Measurements from ENCODE around the gene AFMID. TPM values are rescaled to one million over a fixed set of nuclear protein-coding genes. Genes with fewer than 3 reads are reported as not detected.

Gene AFMID
- 50.3 and 65.5 TPM in 2 replicates for total RNA-seq

GRCh38 chr17:78186692-78187595 is at the start of gene AFMID, which contains the start of gene TK1:
Gene AFMID (plus strand): TSS chr17:78187362. CDS start chr17:78187371, 9 bp downstream.
Gene TK1 (minus strand): TSS chr17:78187052. CDS start chr17:78186994, 58 bp downstream.

GRCh38 chr17:78168242-78168902 is 18.8 kb upstream of the AFMID start, which contains the start of gene SYNGR2:
Gene SYNGR2 (plus strand): TSS chr17:78168581. CDS start chr17:78168617, 36 bp downstream.

GRCh38 chr17:78214016-78214705 is 27.0 kb downstream of the AFMID start, which contains the start of gene BIRC5:
Gene BIRC5 (plus strand): TSS chr17:78214253. CDS start chr17:78214317, 64 bp downstream.

GRCh38 chr17:78230996-78231935 is 44.1 kb downstream of the AFMID start, which contains the start of gene TMEM235:
Gene TMEM235 (plus strand): TSS chr17:78231631. CDS start chr17:78232024, 393 bp downstream.

Other genes with a start within 250 kb of the AFMID start
- 2.6 and 4.3 TPM in 2 replicates for gene TNRC6C, start 228.7 kb upstream of the AFMID start, total RNA-seq
- gene TMC6, start 58.6 kb upstream of the AFMID start, total RNA-seq, result 35.1 and 42.7 TPM in 2 replicates
- gene TMC8, start 56.6 kb upstream of the AFMID start, total RNA-seq, result under 0.01 and 0.76 TPM in 2 replicates
- not detected in 2 replicates for gene C17orf99, start 41.0 kb upstream of the AFMID start, total RNA-seq
- gene SYNGR2, start 18.8 kb upstream of the AFMID start, total RNA-seq, result 27.6 and 28.3 TPM in 2 replicates
- 121 and 148 TPM in 2 replicates for gene TK1, start 310 bp upstream of the AFMID start, total RNA-seq
- gene BIRC5, start 26.9 kb downstream of the AFMID start, total RNA-seq, result 61.1 and 64.4 TPM in 2 replicates
- gene TMEM235, start 44.3 kb downstream of the AFMID start, total RNA-seq, result under 0.01 and 0.46 TPM in 2 replicates
- gene SOCS3, start 172.7 kb downstream of the AFMID start, total RNA-seq, result 24.0 and 63.2 TPM in 2 replicates
- 45.1 and 58.8 TPM in 2 replicates for gene PGS1, start 191.3 kb downstream of the AFMID start, total RNA-seq